ENCODE measurements around the gene TLE4.

The TLE4 gene

GRCh38 chr9:79688363-79688762 is 116.6 kb downstream of the TLE4 start:
- Histone ChIP-seq H3F3A (ENCODE audit: low read depth) (peaks cover 3% of the 10 kb centered on the region; the same call in 1 of the 2 replicates), H3K36me3 (ENCODE audit: insufficient read depth, low read length) (peaks cover 3% of the 10 kb centered on the region; the same call in 1 of the 2 replicates), H3K4me1 (ENCODE audit: insufficient read depth, low read length, poor library complexity, severe bottlenecking) (peaks cover 50% of the 10 kb centered on the region), H4K20me1 (ENCODE audit: insufficient read depth, low read length, poor library complexity, severe bottlenecking) (peaks cover 74% of the 10 kb centered on the region), H3K79me2 (ENCODE audit: insufficient read depth, low read length) (peaks cover 34% of the 10 kb centered on the region; the same call in 1 of the 2 replicates), H2AFZ (ENCODE audit: low read length) (no peak overlapping the region), H3K27me3 (ENCODE audit: insufficient read depth, low read length, poor library complexity, severe bottlenecking) (no peaks in the 10 kb centered on the region), H3K4me3 (ENCODE audit: low read length, poor library complexity, severe bottlenecking) (no peak overlapping the region), H3K9ac (ENCODE audit: low read depth, low read length, poor library complexity, severe bottlenecking) (no peak overlapping the region), H3K9me2 (replicated peaks; ENCODE audit: low read depth, low read length) (no peaks in the 10 kb centered on the region), H3K9me3 (ENCODE audit: insufficient read depth, low read depth, low read length) (no peaks in the 10 kb centered on the region), H3K4me2 (ENCODE audit: low read depth, low read length, poor library complexity, severe bottlenecking) (no peak overlapping the region)
- TF ChIP-seq EZH2phosphoT487 (IDR thresholded peaks at IDR 0.05; ENCODE audit: borderline replicate concordance), result no peak
- no peak for TF ChIP-seq CTCF (conservative IDR thresholded peaks at IDR 0.05; ENCODE audit: low read length)

GRCh38 chr9:79689576-79689975 is 117.8 kb downstream of the TLE4 start:
- Histone ChIP-seq H3K9me2 (replicated peaks; ENCODE audit: low read depth, low read length) (no peaks in the 10 kb centered on the region), H3K27me3 (ENCODE audit: insufficient read depth, low read length, poor library complexity, severe bottlenecking) (no peaks in the 10 kb centered on the region), H3K4me1 (ENCODE audit: insufficient read depth, low read length, poor library complexity, severe bottlenecking) (peaks cover 43% of the 10 kb centered on the region), H3F3A (ENCODE audit: low read depth) (peaks cover 3% of the 10 kb centered on the region; the same call in 1 of the 2 replicates), H3K9me3 (ENCODE audit: insufficient read depth, low read depth, low read length) (no peaks in the 10 kb centered on the region), H2AFZ (ENCODE audit: low read length) (no peak overlapping the region), H3K4me2 (ENCODE audit: low read depth, low read length, poor library complexity, severe bottlenecking) (no peak overlapping the region), H3K79me2 (ENCODE audit: insufficient read depth, low read length) (peaks cover 29% of the 10 kb centered on the region; the same call in 1 of the 2 replicates), H3K9ac (ENCODE audit: low read depth, low read length, poor library complexity, severe bottlenecking) (no peak overlapping the region), H4K20me1 (ENCODE audit: insufficient read depth, low read length, poor library complexity, severe bottlenecking) (peaks cover 77% of the 10 kb centered on the region), H3K36me3 (ENCODE audit: insufficient read depth, low read length) (peaks cover 1% of the 10 kb centered on the region; the same call in 1 of the 2 replicates), H3K4me3 (ENCODE audit: low read length, poor library complexity, severe bottlenecking) (no peak overlapping the region)
- TF ChIP-seq CTCF (conservative IDR thresholded peaks at IDR 0.05; ENCODE audit: low read length), result no peak

- H3K4me3 ChIP-seq (ENCODE audit: low read length, poor library complexity, severe bottlenecking), result no peak overlapping the region
- TF ChIP-seq EZH2phosphoT487 (IDR thresholded peaks at IDR 0.05; ENCODE audit: borderline replicate concordance) (no peak), CTCF (conservative IDR thresholded peaks at IDR 0.05; ENCODE audit: low read length) (no peak)
- peaks cover 38% of the 10 kb centered on the region for H3K79me2 ChIP-seq (ENCODE audit: insufficient read depth, low read length)
- no peaks in the 10 kb centered on the region for H3K36me3 ChIP-seq (ENCODE audit: insufficient read depth, low read length)
- H3K4me1 ChIP-seq (ENCODE audit: insufficient read depth, low read length, poor library complexity, severe bottlenecking), result peaks cover 47% of the 10 kb centered on the region
- no peak overlapping the region for H2AFZ ChIP-seq (ENCODE audit: low read length)
- H3K9me2 ChIP-seq (replicated peaks; ENCODE audit: low read depth, low read length), result no peaks in the 10 kb centered on the region
- no peak overlapping the region for H3K9ac ChIP-seq (ENCODE audit: low read depth, low read length, poor library complexity, severe bottlenecking)
- no peaks in the 10 kb centered on the region for H3K27me3 ChIP-seq (ENCODE audit: insufficient read depth, low read length, poor library complexity, severe bottlenecking)
- H3K4me2 ChIP-seq (ENCODE audit: low read depth, low read length, poor library complexity, severe bottlenecking), result no peak overlapping the region
- peaks cover 82% of the 10 kb centered on the region for H4K20me1 ChIP-seq (ENCODE audit: insufficient read depth, low read length, poor library complexity, severe bottlenecking)
- H3F3A ChIP-seq (ENCODE audit: low read depth), result peaks cover 3% of the 10 kb centered on the region; the same call in 1 of the 2 replicates
- H3K9me3 ChIP-seq (ENCODE audit: insufficient read depth, low read depth, low read length), result no peaks in the 10 kb centered on the region
Observed at GRCh38 chr9:79691496-79691895, 119.7 kb downstream of the TLE4 start.

Data from Loucy (cell line).